Right hindlimb (tissue), 1 donor: ENCODE results near the gene PPP2R5C.
A peak's percentile ranks its signal among the peaks of the same experiment; 100 is the strongest.

Experiments
- DNase-seq: peaks from one replicate; pipeline ENCODE4 v3.0.0-alpha.2; 2018

The PPP2R5C gene

DNA sequence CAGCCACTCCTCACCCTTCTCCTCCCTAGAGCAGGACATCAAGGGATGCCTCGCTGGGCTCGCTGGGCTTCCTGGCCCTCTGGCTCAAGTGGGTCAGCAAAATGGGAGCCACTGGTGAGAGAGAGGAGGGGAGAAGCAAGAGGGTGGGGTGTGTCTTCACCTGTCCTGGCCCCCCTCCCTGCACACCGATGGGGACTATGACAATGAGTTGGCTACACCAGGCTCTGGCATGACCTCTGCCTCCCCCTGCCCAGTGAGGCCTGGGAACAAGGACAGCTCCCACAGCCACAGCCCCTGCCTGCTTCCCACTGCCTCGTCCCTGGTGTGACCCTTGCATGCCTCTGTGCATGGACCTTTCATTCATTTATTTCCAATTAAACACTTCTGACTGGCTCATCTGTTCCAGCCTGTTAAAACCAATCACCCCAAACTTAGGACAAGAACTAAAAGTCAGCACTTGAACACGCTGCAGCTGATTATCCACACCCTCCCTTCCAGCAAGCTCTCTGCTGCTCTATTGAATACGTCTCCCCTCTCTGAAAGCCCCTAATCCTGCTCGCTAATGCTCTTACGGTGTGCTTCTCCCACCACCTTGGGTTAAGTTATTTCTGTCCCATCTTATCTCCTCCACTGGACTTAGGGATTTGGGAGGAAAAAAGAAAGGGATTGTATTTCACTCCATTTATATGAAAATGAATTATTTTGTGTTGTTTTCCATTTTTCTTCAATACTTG, 5.8 kb upstream of the PPP2R5C start:
- no peak for DNase-seq

DNA sequence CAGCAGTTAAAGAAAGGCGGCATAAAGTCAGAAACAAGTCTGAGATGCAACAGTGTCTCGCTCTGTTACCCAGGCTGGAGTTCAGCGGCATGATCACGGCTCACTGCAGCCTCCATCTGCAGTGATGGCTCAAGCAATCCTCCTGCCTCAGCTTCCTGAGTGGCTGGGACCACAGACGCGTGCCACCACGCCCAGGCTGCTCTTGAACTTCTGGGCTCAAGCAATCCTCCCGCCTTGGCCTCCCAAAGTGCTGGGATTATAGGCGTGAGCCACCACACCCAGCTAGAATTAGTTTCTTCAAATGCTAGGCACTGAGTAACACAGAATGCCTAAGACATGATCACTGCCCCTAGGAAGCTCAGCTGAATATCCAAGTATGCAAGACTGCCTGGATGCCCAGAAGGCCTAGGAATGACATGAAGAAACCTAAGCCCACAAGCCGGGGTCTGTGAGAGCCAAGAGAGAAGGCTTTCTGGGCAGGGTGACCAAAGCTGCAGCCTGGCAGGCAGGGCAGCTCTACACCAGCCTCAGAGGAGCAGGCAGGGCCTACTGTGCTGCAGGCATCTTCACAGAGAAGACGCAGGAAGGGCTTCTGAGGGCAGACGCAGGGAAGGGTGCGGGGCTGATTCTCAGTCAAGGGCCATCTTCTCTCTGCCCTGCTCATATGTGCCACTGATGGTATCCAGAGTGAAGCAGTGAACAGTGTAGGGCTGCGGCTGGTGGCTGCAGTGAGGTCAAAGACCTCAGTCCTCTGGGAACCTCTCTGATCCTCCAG, 4.3 kb upstream of the PPP2R5C start:
- DNase-seq, result no peak

DNA sequence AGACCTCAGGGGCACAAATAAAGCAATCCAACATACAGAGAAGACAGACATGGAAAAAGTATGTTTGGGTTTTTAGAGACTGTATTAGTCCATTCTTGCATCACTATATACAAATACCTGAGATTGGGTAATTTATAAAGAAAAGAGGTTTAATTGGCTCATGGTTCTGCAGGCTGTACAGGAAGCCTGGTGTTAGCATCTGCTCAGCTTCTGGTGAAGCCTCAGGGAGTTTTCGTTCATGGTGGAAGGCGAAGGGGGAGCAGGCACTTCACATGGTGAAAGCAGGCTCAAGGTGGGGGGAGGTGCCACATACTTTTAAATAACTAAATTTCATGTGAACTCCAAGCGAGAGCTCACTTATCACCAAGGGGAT, 3.7 kb upstream of the PPP2R5C start:
- no peak for DNase-seq

DNA sequence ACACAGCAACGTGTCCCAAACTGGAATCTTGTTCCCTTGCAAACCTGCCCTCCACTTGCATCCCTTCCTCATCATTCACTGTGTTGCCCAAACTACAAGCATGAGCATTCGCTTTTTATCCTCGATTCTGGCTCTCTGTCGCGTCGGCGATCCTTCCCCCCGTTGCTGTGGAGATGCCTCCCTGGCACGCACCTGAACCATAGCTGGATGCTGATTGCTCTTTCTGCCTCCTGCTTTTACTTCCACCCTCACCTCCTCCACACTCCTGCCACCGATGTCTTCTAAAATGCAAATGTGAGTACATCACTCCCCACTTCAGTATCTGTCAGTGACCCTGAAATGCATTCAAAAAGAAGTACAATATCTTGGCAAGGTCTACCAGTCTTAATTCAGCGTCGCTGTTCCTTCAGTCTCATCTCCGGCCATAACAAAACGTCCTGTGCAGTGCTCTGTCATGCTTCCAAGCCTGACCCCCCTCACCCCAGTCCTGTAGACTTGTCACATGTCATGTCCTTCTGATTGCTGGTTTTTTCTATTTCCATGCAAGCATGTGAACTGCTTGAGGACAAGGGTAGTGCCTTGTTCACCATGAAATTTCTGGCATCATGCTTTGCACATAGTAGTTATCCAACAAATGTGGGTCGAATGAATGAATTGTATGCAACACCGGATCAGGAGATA, 2.5 kb upstream of the PPP2R5C start:
- DNase-seq, result no peak

DNA sequence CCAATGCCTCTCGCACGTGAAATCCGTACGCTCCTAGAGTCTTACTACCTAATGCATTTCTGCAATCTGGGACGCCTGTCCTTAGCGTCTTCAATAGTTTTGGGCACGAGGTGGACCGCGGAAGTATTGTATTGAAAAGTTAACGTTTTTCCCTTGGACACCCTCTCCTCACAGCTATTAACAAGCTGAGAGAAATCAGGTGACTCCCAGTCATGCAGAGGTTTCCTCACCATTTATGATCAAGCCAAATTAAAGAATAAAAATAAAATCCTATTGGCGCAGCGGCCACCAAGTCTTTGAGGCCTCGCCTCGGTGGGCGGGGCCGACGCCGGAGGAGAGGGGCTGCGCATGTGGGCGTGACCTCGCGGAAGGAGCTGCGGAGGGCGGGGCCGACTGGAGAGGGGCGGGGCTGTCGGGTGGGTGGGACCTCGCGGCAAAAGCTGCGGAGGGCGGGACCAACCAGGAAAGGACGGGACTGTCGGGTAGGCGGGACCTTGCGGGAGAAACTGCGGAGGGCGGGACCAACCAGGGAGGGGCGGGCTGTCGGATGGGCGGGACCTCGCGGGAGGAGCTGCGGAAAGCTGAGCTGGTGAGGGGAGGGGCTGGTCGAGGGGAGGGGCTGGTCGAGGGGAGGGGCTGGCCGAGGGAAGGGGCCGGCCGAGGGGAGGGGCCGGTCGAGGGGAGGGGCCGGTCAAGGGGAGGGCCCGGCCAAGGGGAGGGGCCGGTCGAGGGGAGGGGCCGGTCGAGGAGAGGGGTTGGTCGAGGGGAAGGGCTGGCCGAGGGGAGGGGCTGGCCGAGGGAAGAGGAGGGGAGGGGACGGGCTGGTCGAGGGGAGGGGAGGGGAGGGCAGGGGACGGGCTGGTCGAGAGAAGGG, 1.1 kb upstream of the PPP2R5C start:
- DNase-seq, result peak; percentile 99

DNA sequence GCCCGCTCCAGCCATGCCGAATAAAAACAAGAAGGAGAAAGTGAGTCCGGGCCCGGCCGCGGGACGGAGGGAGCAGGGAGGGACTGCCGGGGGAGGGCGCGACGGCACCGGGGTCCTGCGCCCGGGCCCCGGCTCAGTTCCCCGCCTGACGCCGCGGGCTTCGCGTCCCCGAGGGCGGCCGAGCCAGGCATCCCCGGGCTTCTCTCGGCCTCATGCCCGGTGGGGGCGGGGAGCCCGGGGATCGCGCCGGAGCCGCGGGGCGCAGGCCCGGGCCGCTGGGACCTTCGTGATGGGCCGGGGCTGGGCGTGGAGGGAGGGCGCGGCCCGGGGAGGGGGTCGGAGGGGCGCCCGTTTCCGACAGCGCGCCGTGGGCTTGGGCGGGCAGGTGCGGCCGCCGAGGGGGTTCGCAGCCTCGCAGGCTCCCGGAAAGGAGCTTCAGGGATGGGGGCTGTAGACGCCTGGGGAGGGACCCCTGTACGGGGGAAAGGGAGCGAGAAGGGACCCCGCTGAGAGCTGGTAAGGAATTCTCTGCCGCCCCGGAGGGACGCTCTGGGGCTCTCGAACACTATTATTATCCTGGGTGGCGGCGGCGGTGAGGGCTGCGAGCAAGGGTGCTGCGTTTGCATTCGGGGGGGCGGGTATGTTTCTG, 496 bp downstream of the PPP2R5C start:
- no peak for DNase-seq

DNA sequence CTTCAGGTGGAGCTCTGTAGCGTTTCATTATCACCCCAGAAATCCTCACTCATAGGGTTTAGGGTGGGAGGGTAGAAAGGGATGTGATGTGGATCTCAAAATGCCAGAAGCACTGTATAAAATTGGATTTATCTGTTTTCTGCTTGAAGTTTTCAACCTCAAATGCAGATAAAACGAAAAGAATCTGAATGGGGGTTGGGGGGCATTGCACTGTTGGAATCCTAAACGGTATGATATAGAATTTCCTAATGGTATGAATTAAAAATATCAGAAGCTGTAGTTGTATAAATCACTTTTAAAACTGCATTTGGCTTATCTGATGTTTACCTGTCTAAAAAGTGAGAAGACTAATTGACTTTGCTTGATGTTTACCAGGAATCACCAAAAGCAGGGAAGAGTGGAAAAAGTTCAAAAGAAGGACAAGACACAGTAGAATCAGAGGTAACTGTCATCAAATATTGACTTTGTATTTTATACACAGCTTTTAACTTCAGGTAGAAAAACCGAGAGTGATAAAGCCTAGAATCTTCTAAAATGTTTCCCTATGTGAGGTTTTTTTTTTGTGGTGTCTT, 1.1 kb downstream of the PPP2R5C start:
- DNase-seq, result no peak

DNA sequence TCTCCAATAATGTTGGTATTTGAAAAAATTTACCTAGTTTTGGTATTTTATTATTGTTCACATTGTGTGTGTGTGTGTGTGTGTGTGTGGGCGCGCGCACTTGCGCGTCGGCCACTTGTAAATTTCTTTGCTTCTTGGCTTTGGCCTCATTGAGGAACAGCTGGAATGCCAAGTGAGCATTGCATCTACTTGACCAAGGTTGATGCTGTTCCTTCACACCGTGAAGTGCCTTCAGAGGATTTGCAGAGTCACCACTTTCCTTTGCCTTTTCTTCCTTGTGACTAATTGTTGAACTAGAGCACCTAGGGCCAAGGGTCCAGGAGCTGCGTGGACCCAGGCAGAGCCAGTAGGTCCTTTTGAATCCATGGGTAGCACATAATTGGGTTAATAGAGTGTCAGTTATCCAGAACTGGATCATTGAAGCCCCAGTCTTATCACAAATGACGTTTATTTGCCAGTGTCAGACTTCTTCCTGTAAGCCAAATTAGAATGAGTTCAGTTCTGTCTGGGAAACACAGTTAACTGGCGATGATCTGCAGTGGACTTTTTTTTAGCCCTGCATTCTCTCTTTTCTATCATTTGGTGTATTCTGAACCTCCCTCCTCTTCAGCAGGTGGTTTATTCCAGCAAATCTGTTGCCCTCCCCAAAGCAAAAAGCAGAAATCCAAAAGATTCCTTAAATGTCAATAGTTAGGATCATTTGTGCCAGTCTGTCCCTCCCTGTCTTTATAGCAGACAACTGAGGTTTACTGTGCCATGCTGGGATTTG, 2.6 kb downstream of the PPP2R5C start:
- DNase-seq, result no peak

DNA sequence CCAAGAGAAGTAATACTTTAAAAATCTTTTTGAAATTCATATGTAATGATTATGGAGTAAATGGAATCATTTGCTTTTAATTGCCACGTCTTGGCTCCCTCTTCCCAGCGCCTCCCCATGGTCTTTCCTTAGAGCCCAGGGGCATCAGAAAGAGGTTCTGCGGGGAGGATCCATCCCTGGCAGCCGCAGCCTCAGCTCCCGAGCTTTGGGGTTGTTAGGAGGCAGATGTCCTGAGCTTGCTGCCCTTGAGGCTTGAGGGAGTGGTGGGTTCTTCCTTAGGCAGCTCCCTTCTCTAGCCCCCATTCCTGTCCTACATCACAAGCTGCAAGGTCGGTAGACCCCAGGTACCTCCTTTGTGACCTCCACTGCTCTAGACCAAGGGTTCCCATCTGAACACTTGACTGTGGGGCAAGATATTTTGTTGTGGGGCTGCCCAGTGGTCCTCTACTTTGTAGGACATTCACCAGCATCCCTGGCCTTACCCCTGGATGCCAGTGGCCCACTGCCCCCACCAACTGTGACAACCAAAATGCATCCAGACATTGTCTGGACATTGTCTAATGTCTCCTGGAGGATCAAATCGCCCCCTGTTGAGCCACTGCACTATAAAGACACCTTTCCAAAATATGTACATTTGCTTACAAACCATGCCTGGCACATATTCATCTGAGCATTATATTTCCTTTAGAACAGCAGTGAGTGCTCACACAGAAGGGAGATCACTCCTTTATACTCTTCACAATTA, 6.3 kb downstream of the PPP2R5C start:
- no peak for DNase-seq

DNA sequence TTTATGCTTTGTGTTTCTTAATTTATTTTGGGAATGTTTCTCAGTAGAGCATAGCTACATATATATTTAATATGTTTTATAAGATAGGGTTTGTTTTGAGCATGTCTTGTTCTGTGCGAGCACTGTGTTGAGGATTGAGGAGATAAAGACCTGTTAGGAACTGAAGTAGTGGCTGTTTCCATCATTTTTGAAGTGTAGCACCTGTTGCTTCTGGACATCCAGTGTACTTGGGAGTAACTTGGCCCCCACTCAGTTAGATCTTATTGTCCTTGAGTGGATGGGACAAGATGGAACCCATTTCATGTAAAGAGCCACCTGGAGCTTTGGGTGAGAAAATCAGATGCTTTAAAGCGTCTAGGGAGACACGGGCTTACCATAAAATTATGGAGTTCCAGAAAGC, 8.7 kb downstream of the PPP2R5C start:
- DNase-seq, result no peak

DNA sequence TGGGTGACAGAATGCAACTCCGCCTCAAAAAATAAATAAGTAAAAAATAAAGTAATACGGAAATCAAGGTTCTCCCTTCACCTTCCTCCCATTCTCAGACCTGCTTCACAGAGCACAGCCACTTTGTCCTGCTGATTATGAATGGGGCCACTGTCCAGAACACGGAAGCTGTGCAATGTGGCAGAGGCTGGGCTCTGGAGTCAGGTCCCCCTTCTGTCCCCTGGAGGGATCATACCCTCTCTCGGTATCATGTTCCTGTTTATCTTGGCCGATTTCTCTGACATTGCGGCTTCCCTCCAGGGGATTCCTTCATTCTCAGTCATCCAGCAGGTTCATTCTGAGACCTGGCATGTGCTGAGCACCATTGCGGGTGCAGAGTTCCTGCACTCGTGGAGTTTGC, 11.3 kb downstream of the PPP2R5C start:
- DNase-seq, result no peak

DNA sequence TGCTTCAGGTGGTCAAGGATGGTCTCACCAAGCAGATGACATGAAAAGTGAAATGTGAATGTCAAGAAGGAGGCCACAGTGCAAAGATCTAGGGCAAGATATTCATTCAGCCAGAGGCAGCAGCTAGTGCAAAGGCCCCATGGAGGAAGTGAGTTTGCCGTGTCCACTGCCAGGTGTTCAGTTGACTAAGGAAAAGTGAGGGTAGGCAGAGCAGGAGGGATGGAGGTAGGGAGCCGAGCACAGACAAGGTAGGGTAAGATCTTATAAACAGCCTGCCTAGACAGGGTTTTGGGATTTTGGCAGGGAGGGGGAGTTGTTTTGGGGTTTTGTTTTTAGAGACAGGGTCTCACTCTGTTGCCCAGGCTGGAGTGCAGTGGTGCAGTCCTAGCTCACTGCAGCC, 11.9 kb downstream of the PPP2R5C start:
- no peak for DNase-seq

DNA sequence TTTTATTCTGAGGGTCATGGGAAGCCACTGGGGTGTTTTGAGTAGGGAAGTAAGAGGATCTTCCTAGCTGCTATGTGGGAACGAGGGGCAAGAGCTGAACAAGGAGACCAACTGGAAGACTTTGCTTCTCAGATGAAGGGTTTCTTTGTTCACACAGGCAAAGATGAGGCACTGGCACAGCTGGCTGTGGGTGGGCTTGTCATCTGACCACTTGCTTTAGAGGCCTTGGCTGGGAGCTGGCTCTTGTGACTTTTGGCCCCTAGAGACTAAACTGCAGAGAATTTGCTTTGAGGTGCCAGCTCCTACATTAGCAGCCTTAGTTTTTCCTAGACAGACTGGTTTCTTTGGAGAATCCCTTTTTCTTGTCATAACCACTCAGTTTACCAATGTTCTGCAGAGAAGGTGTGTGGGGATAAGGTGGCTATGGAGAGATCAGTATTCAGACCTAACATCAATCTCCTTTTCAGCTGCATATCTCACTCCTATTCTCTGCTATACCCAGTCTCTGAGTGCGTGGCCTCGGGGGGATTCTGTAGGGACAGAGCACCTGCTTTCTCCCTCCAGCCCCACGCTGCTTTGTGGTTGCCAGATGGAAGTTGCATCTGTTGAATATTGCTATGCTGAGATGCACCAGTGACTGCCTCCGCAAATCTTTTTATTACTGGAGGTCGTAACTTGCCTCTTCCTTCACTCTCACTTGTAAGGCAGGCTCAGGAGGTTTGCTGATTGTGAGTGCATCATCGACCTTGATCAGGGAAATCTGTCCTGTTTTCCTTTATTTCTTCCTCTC, 12.7 kb downstream of the PPP2R5C start:
- no peak for DNase-seq

DNA sequence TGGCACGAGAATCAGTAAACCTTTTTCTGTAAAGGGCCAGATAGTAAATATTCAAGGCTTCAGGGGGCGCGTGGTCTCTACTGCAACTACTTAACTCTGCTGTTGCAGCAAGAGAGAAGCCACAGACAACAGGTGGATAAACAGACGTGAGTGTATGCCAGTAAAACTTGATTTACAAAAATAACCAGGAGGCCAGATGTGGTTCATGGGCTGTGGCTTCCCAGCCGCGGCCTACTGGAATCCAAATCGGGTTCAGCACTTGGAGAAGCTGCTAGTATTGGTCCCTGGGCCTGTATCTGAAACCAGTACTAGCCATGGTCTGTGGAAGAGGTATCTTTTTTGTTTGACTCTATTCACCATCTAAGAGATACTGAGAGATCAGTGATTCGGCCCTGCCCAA, 13.3 kb downstream of the PPP2R5C start:
- no peak for DNase-seq

DNA sequence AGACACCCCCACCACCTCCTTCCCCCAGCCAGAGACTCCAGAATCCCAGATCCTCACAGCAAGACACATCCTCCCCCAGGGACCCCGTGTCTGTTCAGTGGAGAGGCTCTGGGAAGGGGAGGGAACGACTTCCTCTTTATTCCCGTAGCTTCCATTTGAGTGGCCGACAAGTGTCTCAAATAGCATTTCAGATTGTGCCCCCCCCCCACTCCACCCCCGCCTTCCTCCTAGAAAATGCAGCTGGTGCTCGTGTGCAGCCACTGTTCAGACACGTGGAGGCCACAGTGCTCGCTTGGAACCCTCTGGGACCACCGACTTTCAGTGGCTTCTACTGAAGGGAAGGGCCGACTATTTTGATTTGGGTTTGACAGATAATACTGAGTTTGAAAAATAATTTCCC, 14.3 kb downstream of the PPP2R5C start:
- DNase-seq, result peak; percentile 49

DNA sequence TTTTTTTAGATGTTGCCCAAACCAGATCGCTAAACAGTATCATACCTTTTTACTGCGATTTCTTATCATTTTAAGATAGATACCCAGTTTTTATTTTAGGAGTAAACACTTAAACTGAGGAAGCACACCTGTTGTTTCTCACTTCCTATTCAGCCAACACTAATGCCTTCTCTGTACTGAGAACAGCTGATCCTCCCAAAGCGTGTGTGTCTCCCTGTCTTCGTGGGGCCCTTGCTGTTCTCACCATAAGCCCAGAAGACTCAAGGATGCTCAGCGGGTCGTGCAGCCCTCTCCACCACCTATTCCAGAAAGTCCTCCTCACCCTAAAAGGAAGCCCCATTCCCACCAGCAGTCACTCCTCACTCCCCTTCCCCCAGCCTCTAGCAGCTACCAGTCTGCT, 14.8 kb downstream of the PPP2R5C start:
- no peak for DNase-seq

DNA sequence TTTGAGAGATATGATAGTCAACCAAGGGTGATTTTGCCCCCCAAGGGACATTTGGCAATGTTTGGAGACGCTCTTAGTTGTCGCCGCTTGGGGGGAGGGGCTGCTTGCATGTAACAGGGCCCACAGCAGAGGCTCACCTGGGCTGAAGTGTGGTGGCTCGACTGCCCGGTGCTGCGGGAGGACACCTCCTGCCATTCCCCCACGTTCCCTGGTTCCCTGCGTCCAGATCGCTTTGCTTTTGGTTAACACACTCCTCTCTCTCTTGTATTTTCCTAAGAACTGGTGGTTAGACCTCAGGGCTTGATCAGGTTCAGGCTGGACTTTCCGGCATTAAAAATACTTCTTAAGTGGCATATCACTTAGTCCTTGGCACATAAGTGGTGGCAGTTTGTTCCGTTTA, 18.9 kb downstream of the PPP2R5C start:
- DNase-seq, result no peak

DNA sequence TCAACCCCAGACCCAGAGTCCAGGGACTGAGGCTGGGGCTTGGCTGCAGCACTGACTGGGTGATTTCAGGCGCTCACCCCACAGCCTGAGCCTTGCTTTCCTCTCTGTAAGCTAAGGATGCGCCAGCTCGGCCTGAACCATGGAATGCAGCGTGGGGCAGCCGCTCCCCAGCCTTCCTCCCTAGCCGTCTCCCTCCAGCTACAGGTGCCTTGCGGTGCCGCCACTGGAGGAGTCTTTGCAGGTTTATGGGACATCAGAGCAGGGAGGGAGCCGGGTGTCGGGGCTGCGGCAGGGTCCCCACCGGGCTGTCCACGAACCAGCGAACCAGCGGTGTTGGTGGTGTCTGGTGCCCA, 19.4 kb downstream of the PPP2R5C start:
- DNase-seq, result no peak

DNA sequence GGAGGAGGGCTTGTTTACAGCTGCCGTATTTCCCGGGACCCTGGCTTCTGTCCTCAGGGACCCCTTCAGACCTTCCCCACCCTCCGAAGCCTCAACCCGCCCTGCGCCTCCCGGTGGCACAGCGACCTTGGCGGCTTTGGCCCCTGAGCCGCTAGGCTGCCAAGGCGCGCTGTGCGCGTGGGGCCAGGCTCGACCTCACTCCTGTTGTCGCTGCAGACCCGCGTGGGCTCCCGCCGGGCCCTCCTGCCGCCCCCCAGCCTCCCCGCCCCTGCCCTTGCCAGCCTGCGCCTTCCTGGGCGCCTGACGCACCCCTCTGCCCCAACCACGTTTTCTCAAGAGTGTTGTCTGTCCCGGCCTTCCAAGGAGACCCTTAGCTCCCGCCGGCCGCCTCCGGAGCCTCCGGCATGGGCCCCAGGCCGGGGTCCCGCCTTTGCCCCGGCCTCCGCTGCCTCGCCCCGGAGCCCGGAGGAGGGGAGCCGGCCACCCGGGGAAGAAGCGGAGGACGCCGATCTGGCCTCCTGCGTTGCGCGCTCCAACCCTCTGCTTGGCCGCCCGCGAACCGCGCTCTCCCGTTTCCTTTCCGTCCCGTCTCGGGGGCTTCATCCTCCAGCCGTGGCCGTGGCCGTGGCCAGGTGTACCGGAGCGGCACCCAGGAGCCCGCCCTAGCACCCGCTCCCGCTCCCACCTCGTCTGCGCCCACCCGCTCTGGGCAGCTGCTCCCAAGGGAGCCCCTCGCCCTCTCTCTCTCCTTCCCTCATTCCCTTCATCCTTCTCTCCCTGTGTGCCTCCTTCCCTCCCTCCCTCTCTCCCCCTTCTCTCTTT, 19.9 kb downstream of the PPP2R5C start:
- DNase-seq, result no peak
